Measurements from ENCODE around the gene UBE2L5.

GRCh38 chr13:30418717-30419459, 3.4 kb upstream of the UBE2L5 start:
- TF ChIP-seq CTCF (conservative IDR thresholded peaks at IDR 0.05; ENCODE audit: low read length) (no peak), EZH2phosphoT487 (IDR thresholded peaks at IDR 0.05; ENCODE audit: borderline replicate concordance, low read depth, low read length) (no peak)

Measured in OCI-LY7 (cell line).